Fibroblast of skin of left biceps (primary cell): ENCODE results near the gene TSPAN7.

Experiments used
- DNase-seq, 2 experiments: peaks; one replicate each; pipeline ENCODE4 v3.0.0-alpha.2; 2013; ENCODE audit warnings: low read depth in 2 of 2

The TSPAN7 gene

GRCh38 chrX:38643903-38644302 is 82.6 kb downstream of the TSPAN7 start:
- DNase-seq, result no peak

- DNase-seq, result no peak
Observed at GRCh38 chrX:38646129-38646528, 84.8 kb downstream of the TSPAN7 start.

DNA sequence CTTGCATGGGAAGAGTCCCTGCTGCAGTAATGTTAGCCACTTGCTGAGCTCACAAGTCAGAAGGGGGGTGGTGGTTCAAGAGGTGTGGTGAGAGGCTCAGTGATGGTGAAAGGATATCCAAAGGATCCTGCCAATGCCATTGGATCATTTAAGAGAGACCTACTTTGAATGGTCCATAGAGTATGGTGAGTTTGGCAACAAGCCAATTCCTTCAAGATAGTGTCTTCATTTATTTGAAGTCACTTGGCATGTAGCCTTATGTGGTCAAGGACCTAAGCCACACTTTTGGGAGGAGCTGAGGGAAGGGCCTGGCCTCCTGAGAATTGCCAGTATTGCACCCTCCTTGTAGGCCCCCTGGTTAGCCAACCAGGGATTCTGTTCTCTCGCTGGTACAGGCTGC is 87.9 kb downstream of the TSPAN7 start:
- DNase-seq, result no peak

GRCh38 chrX:38649674-38650647 is 88.6 kb downstream of the TSPAN7 start:
- DNase-seq, result no peak

DNA sequence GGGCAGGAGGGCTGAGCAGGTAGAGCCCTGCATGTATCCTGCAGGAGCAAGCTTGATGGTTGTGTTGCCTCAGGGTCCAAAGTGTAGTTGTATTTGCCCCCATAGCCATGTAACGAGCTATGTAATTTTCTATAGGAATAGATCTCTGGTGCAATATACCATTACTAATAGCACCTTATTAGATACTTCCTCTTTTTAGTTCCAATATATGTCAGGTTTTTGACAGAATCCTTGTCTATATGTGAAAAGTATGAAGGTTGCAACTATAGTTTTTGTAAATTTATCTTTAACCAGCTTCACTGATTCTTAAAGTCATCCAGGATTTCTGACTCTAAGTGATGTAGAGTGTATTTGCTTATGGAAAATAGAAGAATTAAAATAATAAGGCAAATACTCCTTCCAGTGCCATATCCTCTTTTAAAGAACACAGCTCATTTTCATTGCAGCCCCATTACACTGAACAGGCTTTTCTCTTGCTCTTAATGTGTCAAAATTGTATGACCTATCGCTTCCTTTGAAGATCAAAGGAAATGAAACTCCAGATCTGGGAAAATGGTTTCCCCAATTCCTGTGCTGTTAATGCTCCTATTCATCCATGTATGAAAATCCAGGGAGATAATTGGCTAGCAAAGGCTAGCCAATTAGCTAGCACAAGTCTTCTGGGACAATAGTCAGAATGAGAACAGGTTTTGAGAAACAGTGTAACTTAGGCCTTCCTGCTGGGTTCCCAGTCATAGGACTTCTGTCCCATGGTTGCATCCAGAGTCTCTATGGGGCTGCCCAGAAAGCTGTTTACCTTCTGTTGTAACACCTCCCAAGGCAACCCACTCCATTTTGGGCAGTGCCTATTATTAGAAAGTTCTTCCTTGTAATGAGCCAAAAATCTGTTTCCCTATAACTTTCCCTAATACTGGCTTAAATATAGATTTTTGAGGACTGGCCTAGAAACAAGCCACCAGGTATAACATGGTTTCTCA is 90.6 kb downstream of the TSPAN7 start:
- DNase-seq, result no peak

DNA sequence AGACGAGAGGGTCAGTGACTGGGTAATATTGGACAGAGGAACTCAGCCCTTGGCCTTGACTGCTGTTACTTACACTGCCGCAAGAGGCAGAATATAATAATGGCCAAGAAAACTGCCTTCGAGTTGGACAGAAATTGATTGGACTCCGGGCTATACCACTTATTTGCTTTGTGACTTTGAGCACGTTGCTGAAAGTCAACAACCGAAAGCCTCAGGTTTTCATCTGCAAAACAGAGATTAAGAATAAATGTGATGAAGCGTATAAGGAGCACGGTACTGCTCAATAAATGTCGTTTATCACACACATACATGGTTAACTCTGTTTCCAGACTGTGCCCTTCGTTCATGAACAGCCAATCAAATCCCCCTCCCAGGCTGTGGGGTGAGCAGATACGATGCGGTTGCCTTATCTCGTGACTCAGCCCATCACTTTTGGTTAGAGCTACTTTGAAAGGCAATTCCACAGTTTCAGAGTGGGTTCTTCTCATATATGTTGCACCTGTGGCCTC is 91.6 kb downstream of the TSPAN7 start:
- no peak for DNase-seq

DNA sequence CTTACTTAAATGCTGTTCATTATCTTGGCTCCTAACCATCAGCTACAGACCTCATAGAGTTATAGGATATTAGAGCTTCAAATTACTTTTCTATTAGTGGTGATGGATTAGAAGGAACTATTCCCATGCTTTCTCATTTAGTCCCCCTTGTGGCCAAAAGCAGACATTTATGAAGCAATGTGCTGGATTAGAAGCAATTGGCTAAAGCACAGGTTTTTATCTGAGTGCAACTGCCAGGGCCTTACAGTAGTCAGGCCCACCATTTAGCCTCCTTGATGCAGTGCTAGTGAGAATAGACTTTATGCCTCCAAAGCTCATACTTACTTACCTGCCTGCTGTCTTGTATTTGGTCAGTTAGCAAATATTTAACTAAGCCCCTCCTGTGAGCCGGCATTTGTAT is 93.0 kb downstream of the TSPAN7 start:
- DNase-seq, result no peak

DNA sequence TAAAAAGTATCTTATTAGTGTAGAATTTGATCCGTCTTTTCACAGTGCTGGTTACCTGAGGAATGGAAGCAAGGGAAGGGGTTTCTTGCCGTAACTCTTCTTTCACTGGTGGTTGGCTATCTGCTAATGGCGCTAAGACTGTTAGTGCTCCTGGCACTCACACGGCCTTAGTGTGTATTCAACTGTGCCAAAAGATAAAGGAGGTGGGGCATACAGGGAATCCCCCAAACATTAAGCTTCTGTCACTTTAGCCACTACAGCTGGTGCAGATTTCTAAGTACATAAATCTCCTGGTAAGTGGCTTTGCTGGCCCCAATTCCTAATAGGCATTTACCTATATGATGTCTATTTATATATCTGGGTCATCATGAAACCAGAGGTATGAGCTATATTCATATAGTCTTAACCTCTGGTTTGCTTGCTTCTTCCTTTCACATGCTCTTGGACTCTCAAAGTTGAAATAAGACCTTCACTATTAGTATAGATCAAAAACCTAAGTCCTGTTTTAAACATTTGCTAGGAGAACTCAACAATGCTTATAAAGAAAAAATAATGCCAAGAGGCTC is 95.1 kb downstream of the TSPAN7 start:
- DNase-seq, result no peak

- DNase-seq, result no peak
Observed at GRCh38 chrX:38657562-38657961, 96.2 kb downstream of the TSPAN7 start.

DNA sequence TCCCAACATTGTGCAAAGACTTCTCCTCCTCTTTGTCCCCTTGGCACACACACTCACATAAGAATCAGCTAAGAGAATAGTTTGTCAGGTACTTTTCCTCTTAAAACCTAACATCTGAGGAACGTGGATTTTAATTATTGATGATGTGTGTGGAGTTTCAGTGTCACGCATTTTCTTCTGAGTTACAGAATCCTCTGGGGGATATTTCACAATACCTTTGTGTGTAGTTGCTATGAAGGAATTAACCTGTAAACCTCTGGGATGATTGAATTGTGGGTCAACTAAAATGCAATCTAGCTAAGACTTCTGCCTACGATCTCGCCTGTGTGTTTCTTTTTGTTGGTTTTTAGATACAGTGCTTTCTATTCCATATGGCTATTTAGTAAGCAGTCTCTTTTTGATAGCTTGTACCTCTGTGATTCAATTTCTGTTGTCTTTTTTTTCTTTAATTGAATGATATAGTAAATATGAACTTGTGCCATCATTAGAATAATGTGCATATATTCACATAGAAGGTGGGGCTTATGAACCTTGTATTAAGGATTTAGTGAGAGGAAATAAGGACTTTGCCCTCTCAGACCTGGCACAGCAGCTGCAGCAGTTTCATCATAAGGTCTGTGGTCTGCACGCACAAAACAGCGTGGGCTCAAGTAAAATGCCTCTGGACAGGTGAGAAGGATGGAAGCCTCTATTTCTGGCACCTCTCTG is 99.2 kb downstream of the TSPAN7 start:
- DNase-seq, result no peak

DNA sequence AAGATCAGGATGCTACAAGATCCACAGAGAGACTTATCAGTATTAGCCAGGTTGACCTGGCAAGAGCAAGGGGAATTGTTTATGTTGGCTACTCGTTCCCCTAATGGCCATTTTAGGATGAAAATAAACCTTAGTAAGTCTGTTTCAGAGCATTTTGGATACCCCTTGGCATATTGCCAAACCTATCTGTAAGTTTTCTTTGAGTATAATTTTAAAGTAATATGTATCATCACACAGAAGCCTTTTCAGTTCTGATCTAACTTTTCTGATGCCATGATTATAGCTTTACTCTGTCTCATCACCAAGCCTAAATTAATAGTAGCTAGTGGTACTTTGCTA is 99.7 kb downstream of the TSPAN7 start:
- DNase-seq, result no peak

- DNase-seq, result no peak
Observed at GRCh38 chrX:38661561-38661960, 100.2 kb downstream of the TSPAN7 start.

GRCh38 chrX:38662640-38663039 is 101.3 kb downstream of the TSPAN7 start:
- DNase-seq, result no peak

DNA sequence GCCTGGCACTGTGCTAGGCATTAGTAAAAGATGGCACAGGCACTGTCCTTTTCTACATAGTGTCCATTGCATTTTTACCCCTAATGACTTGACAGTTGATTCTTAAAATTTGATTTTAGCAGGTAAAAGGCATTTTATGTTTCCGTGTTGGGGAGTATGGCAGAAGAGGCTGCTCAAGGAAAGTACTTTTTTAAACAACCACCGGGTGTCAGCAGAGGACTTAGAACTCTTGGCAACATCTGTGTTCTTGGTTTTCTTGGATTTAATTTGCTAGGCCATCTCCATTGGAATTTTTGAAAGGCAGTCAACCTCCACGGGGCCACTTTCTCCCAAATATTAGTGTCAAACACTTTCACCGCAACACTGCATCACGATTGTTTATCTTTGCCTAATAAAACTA is 102.9 kb downstream of the TSPAN7 start:
- DNase-seq, result peak in 1 of 2 experiments; percentile 3

- DNase-seq, result no peak
Observed at GRCh38 chrX:38666909-38667308, 105.6 kb downstream of the TSPAN7 start.

DNA sequence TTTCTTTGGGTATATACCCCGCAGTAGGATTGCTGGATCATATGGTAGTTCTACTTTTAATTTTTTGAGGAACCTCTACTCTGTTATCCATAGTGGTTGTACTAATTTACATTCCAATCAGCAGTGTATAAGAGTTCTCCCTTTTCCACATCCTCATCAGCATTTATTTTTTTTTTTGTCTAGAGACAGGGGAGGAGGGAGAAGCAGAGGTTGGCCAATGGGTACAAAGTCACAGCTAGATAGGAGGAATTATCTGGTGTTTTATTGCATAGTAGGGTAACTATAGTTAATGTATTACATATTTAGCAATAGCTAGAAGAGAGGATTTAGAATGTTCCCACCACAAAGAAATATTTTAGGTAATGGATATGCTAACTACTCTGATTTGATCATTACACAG is 107.4 kb downstream of the TSPAN7 start:
- DNase-seq, result no peak

- no peak for DNase-seq
Observed at GRCh38 chrX:38669428-38669827, 108.1 kb downstream of the TSPAN7 start.

DNA sequence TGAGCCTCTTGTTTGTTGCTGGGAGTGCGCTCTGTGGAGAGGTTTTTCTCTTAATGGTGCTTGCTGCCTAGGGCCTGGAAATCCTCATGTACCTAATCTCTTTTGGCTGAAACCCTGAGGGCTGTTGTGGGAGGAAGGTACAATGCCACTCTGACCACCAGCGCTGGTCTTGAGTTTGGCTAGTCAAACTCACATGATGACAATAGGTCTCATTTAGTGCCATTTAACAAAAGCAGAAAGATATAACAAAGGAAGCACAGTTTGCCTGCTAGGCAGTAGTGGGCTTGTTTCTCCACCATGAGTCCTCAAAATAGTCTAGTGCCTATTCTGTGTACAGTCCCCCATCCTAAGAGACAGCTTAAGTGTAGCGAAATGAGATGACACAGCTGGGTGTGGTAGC is 111.3 kb downstream of the TSPAN7 start:
- DNase-seq, result no peak

- no peak for DNase-seq
Observed at GRCh38 chrX:38675856-38676255, 114.5 kb downstream of the TSPAN7 start.

DNA sequence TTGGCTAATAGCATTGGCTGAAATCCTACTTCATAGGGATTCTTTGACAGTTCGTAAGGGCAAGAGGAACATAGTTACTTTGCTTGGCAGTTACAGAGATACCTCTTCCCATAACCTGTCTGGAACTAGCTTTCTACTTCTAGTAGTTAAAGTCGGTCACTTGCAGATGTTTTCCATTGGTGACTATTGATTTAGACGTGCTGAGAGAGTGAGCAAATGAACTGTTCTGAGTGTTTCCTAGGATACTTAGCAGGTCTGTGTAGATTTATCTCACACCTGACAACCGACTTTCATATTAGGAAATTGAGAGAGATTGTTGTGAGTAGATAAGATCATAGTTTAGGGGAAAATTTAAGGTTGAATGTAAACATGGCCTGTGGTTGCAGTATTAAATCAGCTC is 116.8 kb downstream of the TSPAN7 start:
- no peak for DNase-seq

DNA sequence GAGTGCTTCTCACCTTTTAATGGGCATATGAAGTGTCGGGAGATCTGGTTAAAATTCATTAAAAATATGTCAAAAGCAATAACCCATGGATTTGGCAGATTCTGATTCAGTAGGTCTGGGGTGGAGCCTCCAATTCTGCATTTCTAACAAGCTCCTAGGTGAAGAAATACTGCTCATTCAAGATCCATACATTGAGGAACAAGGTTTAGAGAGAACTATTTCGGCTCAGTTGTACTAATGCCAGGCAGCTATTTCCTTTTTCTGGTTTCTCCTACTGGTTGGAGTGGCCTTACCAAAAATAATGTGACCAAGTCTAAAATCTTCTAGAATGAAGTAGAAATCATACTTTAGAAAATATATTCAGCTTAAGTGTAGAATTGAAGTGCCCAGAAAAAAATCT is 117.5 kb downstream of the TSPAN7 start:
- DNase-seq, result no peak
